Spinal cord (tissue), 10 donors: ENCODE measurements around the gene HCK. TPM values are rescaled to one million over a fixed set of nuclear protein-coding genes. Genes with fewer than 3 reads are reported as not detected.

Experiments
- DNase-seq, 6 donors: peaks; one replicate each; pipeline versions ENCODE4 v3.0.0 to v3.0.0-alpha.2; 2013 to 2015; ENCODE audit warnings: low spot score in 6 of 6, low read depth in 4 of 6
- H3K27ac ChIP-seq: one replicate; pipeline ENCODE4 v1.5.1; 2013; ENCODE audit warnings: low read depth, low read length, control low read depth
- H3K27me3 ChIP-seq: one replicate; pipeline ENCODE4 v1.6.1; 2013; ENCODE audit warnings: low read length; ENCODE audit not compliant: control insufficient read depth, insufficient read depth
- H3K36me3 ChIP-seq: one replicate; pipeline ENCODE4 v1.6.1; 2013; ENCODE audit warnings: low read length; ENCODE audit not compliant: control insufficient read depth, insufficient read depth
- H3K4me1 ChIP-seq: one replicate; pipeline ENCODE4 v1.6.1; 2013; ENCODE audit warnings: low read length; ENCODE audit not compliant: control insufficient read depth, insufficient read depth
- H3K4me3 ChIP-seq: one replicate; pipeline ENCODE4 v1.5.1; 2013; ENCODE audit warnings: low read depth, low read length, control low read depth
- H3K9me3 ChIP-seq: one replicate; pipeline ENCODE4 v1.6.1; 2013; ENCODE audit warnings: low read length; ENCODE audit not compliant: control insufficient read depth, insufficient read depth
- WGBS: methylation state at CpG from one replicate; pipeline ENCODE4 v1.1.5; 2013; ENCODE audit warnings: missing lambda C conversion rate; ENCODE audit not compliant: insufficient coverage; 5-methylcytosine and 5-hydroxymethylcytosine counted together
- polyA plus RNA-seq, 2 donors: library from polyadenylated mRNA; unstranded; fragments of 120-200 nt; gene quantifications; one replicate each; pipeline ENCODE4 v1.2.1, GENCODE V29; 2013; ENCODE audit not compliant: insufficient read length in 2 of 2
- total RNA-seq, 2 donors: library from RNA; depleted of rRNA in 1 of 2; stranded (reverse); fragments of 120-200 nt in 1 of 2; fragments of >200 nt in 1 of 2; gene quantifications; one replicate each; pipeline versions ENCODE4 v1.2.3 to v1.2.4, GENCODE V29; 2013 to 2014
- donor health status: healthy.

Gene HCK
- total and polyA plus RNA-seq, 4 donors = 5.1 to 12.4 (median 8.0) TPM

DNA sequence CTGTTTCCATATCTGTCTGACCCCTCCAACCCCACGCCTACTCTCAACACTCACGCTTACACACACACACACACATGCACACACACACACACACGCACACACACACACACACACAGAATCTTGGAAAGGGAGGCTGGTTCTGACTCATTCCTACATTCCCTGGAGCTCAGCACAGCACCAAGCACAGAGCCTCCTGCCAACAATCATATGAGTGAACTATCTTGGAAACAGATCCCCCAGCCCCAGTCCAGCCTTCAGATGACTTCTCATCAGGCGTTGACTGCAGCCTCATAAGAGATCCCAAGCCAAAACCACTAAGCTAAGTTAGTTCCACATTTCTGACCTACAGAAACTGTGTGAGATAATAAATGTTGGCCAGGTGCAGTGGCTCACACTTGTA lies 14.1 kb upstream of the HCK start:
- Histone ChIP-seq H3K9me3 (no peaks in the 10 kb centered on the region), H3K4me1 (no peaks in the 10 kb centered on the region), H3K27me3 (peaks cover 10% of the 10 kb centered on the region), H3K27ac (no peak overlapping the region), H3K4me3 (no peak overlapping the region), H3K36me3 (no peaks in the 10 kb centered on the region)
- 94% methylated on average over 3 of the region's 4 CpGs for WGBS
- DNase-seq = no peak

DNA sequence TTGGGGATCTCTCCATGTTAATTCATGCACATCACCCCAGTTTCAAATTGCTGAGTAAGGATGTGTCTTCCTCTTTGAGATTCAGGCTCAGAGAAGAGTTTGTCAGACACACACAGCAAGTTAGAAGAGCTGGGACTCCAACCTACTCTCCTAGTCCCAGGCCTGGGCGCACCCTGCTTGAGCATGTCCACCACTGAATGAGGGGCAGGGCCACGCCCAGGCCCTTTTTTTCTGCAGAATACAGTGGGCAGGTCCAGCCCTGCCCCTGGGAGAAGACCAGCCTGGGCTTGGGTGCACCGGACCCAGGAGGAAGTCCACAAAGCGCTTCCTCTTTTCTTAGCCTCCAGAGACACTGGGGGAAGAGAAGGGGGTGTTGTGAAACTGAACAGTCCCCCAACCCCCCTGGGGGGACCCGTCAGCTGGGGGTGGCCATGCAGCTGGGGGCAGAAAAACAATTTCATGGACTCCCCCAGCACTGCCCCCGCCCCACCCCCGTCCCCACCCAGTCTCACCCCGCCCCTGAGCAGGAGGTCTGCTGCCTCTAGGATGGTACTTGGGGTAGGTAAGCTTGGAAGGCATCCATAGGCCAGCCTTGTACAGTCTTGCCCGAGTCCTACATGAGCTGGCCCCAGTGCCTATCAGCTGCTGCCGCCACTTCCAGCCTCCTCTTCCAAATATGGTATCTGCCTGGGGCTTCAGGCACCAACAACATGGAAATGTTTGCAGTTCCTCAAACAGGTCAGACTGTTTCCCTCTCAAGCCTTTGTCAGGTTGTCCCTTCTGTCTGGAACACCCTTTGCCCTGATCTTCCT lies 11.7 kb upstream of the HCK start:
- WGBS = 64% methylated on average over 4 of the region's 10 CpGs
- no peaks in the 10 kb centered on the region for H3K9me3 ChIP-seq
- H3K36me3 ChIP-seq = no peaks in the 10 kb centered on the region
- no peak for DNase-seq
- H3K4me1 ChIP-seq = no peaks in the 10 kb centered on the region
- H3K27ac ChIP-seq = no peak overlapping the region
- peaks cover 4% of the 10 kb centered on the region for H3K27me3 ChIP-seq
- H3K4me3 ChIP-seq = no peak overlapping the region

DNA sequence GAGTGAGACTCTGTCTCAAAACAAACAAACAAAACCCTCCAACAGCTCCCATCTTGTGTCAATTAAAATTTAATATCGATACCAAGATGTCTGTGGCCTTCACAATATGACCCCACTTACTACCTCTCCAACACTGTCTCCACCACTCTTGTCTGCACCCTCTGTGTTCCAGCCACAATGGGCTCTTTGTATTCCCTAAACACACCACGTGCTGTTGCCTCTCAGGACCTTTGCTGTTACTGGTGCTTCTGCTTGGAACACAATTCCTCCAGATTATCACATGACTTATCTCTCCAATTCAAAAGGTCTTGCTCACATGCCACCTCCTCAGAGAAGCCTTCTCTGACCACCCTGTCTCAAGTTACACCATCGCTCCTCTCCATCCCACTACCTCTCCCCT lies 6.0 kb upstream of the HCK start:
- 59% methylated on average over 3 of the region's 3 CpGs for WGBS
- H3K4me3 ChIP-seq = no peak overlapping the region
- H3K27ac ChIP-seq = no peak overlapping the region
- no peaks in the 10 kb centered on the region for H3K9me3 ChIP-seq
- no peak for DNase-seq
- H3K36me3 ChIP-seq = no peaks in the 10 kb centered on the region
- peaks cover 15% of the 10 kb centered on the region for H3K27me3 ChIP-seq
- H3K4me1 ChIP-seq = no peaks in the 10 kb centered on the region

DNA sequence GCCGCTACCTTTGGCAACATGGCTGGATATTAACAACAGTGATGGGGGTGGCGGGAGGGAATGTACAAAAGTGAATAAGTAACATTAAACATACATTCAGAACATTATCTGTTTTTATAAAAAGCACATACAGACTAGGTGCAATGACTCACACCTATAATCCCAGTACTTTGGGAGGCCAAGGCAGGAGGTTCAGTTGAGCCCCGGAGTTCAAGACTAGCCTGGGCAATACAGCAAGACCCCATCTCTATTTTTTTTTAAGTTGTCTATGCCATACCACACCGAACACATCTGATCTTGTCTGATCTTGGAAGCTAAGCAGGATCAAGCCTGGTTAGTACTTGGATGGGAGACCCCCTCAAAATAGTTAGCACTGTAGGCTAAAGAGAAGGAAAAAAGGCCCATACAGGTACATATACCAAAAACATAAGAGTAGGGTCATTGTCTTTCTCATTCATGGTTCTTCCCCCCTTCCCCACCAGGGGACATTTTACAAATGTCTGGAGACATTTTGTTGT lies 1.7 kb upstream of the HCK start:
- Histone ChIP-seq H3K4me3 (no peak overlapping the region), H3K36me3 (no peaks in the 10 kb centered on the region), H3K4me1 (peaks cover 11% of the 10 kb centered on the region), H3K27ac (no peak overlapping the region), H3K9me3 (no peaks in the 10 kb centered on the region), H3K27me3 (peaks cover 51% of the 10 kb centered on the region)
- DNase-seq = no peak
- WGBS = no CpG with 5 or more reads among the region's 4 CpGs

DNA sequence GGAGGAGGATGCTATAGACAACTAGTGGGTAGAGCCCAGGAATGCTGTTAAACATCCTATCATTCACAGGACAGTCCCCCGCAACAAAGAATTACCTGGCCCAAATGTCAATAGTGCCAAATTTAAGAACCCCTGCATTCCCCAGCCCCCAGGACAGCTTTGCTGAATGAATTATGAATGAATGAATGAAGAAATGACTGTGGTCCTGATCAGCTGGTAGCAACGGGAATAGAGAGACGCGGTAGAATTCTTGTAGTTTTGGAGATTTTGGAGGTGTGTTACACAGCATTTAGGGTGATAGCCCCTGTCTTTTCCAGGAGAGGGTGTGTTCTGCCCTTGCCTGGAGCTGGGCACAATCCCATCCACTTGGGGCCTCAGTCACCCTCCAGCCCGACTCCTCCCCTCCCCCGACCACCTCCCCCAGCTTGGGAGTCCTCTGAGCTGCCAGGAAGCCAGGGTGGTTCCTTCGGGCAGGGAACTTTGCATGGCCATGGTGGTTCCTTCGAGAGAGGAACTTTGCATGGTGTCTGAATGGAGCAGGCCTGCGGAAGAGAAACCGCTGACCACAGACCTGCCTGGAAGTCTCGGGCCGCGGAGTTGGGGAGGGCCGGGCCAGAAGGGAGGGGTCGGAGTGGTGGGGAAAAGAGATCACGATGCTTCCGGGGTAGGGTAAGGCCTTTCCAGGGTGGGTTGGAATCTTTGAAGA lies 1.0 kb upstream of the HCK start:
- peaks cover 51% of the 10 kb centered on the region for H3K27me3 ChIP-seq
- WGBS = 14% methylated on average over 16 of the region's 17 CpGs
- H3K36me3 ChIP-seq = no peaks in the 10 kb centered on the region
- no peak overlapping the region for H3K27ac ChIP-seq
- no peak overlapping the region for H3K4me3 ChIP-seq
- H3K4me1 ChIP-seq = peaks cover 11% of the 10 kb centered on the region
- no peak for DNase-seq
- no peaks in the 10 kb centered on the region for H3K9me3 ChIP-seq

DNA sequence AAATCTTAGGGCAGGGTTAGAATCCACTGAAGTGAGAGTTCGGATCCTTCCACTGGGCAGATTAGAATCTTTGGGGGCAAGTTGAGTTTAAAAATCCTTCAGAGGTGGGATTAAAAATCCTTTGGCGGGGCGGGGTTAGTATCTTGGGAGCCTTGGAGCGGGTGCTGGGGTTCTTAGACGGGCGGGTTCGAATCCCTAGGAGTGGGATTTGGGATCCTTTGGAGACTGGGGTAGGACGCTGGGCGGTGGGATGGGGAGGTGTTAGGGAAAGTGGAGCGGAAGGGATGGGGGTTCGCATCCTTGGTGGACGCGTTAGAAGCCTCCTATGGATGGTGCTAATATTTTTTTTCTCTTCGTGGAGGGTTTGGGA lies 337 bp upstream of the HCK start:
- peaks cover 11% of the 10 kb centered on the region for H3K4me1 ChIP-seq
- peaks cover 51% of the 10 kb centered on the region for H3K27me3 ChIP-seq
- WGBS = 6% methylated on average over 14 of the region's 14 CpGs
- no peak overlapping the region for H3K4me3 ChIP-seq
- no peak for DNase-seq
- H3K36me3 ChIP-seq = no peaks in the 10 kb centered on the region
- no peaks in the 10 kb centered on the region for H3K9me3 ChIP-seq
- H3K27ac ChIP-seq = no peak overlapping the region

DNA sequence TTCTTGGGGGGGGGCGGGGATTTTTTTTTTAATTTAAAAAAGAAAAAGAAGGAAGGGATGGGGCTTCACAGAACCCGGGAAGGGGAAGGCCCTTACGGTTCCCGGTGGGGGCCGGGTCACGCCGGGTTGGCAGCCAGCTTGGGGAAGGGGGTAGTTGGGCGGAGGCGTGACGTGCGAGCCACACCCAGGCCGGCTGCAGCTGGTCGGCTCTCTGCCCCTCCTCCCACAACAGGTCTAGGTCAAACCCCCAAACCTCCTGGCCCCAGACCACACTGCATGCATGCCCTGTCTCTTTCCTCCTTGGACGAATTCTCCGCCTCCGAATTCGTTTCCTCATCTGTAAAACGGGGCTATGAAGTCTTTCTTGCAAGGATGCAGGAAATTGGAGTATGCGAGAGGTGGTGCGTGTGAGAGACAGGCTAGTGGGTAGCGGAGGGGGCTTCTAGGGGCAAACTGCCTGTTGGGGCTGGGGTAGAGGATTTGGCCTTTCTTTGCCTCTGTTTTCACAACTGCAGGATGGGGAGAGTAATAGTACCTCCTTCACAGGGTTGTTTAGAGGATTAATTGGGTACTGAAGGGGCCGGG lies 828 bp downstream of the HCK start:
- H3K27ac ChIP-seq = no peak overlapping the region
- H3K27me3 ChIP-seq = peaks cover 55% of the 10 kb centered on the region
- no peak for DNase-seq
- H3K36me3 ChIP-seq = no peaks in the 10 kb centered on the region
- peak overlapping the region; percentile 16 for H3K4me3 ChIP-seq
- no peaks in the 10 kb centered on the region for H3K9me3 ChIP-seq
- 25% methylated on average over 14 of the region's 22 CpGs for WGBS
- peaks cover 11% of the 10 kb centered on the region for H3K4me1 ChIP-seq

DNA sequence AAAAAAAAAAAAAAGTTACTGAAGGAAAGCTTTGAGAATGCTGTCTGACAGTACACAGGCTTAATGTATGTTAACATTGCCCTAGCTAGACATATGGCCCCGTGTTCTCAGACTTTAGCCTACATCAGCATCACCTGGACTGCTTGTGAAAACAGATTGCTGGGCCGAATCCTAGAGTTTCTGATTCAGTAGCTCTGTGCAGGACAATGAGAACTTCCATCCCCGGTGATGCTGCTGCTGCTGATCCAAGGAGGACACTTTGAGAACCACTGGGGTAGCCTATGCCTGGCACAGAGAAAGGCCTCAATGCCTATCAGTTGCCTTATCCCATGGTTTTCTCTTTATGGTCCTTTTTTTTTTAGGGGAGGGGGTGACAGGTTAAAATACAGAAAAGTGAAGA lies 1.6 kb downstream of the HCK start:
- H3K36me3 ChIP-seq = no peaks in the 10 kb centered on the region

DNA sequence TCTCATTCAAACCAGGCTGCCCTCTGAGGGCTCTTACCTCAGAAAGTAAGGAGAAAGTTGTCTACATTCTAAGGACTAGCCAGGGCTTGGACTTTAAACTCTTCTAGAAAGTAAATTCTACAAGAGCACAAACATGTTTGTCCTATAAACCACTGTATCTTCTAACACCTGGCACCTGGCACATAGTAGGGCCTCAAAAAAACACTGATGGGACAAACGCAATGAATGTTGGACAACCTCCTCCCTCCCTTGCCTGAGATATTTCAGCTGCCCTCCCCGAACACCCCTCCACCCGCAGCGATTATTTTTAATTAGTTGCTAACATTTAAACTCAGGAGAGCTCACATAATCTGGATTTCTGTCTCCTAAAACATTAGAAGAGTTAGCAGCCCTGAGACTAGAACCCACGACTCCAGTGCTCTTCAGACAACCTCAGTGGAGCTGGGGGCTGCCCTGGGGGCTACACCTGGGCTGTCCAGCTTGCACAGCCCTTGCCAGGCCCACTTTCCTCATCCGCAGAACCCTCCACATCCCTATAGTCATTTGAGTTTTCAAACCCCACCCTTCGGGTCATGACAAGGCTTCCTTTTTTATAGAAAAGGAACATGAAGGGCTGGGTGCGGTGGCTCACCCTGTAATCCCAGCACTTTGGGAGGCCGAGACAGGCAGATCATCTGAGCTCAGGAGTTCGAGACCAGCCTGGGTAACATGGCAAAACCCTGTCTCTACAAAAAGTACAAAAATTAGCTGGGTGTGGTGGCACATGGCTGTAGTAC lies 4.9 kb downstream of the HCK start:
- H3K9me3 ChIP-seq = no peaks in the 10 kb centered on the region
- WGBS = 78% methylated on average over 10 of the region's 10 CpGs
- H3K27me3 ChIP-seq = peaks cover 36% of the 10 kb centered on the region
- H3K4me3 ChIP-seq = no peak overlapping the region
- H3K27ac ChIP-seq = no peak overlapping the region
- H3K36me3 ChIP-seq = no peaks in the 10 kb centered on the region
- H3K4me1 ChIP-seq = peaks cover 10% of the 10 kb centered on the region
- no peak for DNase-seq

More for the DNA sequence above, 1.6 kb downstream of the HCK start:
- Histone ChIP-seq H3K4me3 (no peak overlapping the region), H3K27me3 (peaks cover 56% of the 10 kb centered on the region), H3K9me3 (no peaks in the 10 kb centered on the region), H3K4me1 (peaks cover 11% of the 10 kb centered on the region), H3K27ac (no peak overlapping the region)
- no peak for DNase-seq
- WGBS = 94% methylated on average over 3 of the region's 3 CpGs
